Glutamatergic neuron (in vitro differentiated cells): Measurements from ENCODE around the gene UBALD2. TPM values are rescaled to one million over a fixed set of nuclear protein-coding genes. Genes with fewer than 3 reads are reported as not detected.

Experiments
- DNase-seq: peaks from one replicate; pipeline ENCODE4 v3.0.0; 2022
- H3K27ac Mint-ChIP-seq: one replicate; pipeline ENCODE4 v1.8.0; 2020; ENCODE audit warnings: mild to moderate bottlenecking, mixed read lengths, inconsistent platforms; ENCODE audit not compliant: unreplicated experiment
- H3K27me3 Mint-ChIP-seq: one replicate; pipeline ENCODE4 v1.8.0; 2020; ENCODE audit warnings: mild to moderate bottlenecking, moderate library complexity, mixed read lengths, inconsistent platforms; ENCODE audit not compliant: unreplicated experiment
- H3K36me3 Mint-ChIP-seq: one replicate; pipeline ENCODE4 v1.8.0; 2020; ENCODE audit warnings: mild to moderate bottlenecking, mixed read lengths, inconsistent platforms; ENCODE audit not compliant: unreplicated experiment
- H3K4me1 Mint-ChIP-seq: one replicate; pipeline ENCODE4 v1.8.0; 2020; ENCODE audit warnings: mild to moderate bottlenecking, low read depth, mixed read lengths, inconsistent platforms; ENCODE audit not compliant: unreplicated experiment
- H3K4me3 Mint-ChIP-seq: one replicate; pipeline ENCODE4 v1.8.0; 2020; ENCODE audit warnings: mild to moderate bottlenecking, mixed read lengths, inconsistent platforms; ENCODE audit not compliant: unreplicated experiment
- H3K9me3 Mint-ChIP-seq: one replicate; pipeline ENCODE4 v1.8.0; 2020; ENCODE audit warnings: mild to moderate bottlenecking, moderate library complexity, mixed read lengths, inconsistent platforms; ENCODE audit not compliant: unreplicated experiment
- CTCF ChIP-seq: fragments of 200-600 bp; sonication (generic); IDR thresholded peaks from one replicate; pipeline ENCODE4 v1.5.0; 2021; ENCODE audit not compliant: partially characterized antibody, unreplicated experiment
- total RNA-seq: library from RNA; stranded (reverse); fragmentation: NEBNext Ultra II Directional; extraction: Animal tissue kit (Norgen Biotek cat#: 25700); gene quantifications from one replicate; pipeline ENCODE4 v1.2.1, GENCODE V29; 2021; ENCODE audit not compliant: unreplicated experiment

The UBALD2 gene
- total RNA-seq, 1 donor from 2014 or later = 58.7 TPM

DNA sequence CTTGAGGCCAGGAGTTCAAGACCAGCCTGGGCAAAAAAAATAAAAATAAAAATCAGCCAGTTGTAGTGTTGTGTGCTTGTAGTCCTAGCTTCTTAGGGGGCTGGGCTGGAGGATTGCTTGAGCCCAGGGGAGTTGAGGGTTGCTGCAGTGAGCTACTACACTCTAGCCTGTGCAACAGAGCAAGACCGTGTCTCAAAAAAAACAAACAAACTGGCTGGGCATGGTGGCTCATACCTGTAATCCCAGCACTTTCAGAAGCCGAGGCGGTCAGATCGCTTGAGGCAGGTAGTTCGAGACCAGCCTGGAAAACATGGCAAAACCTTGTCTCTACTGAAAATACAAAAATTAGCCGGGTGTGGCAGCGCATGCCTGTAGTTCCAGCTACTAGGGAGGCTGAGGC is 4.9 kb upstream of the UBALD2 start:
- no peak for TF ChIP-seq CTCF
- Mint-ChIP-seq H3K27ac (no peak overlapping the region), H3K4me3 (no peak overlapping the region), H3K9me3 (no peaks in the 10 kb centered on the region), H3K4me1 (peaks cover 14% of the 10 kb centered on the region), H3K27me3 (peaks cover 4% of the 10 kb centered on the region), H3K36me3 (no peaks in the 10 kb centered on the region)
- DNase-seq = no peak

DNA sequence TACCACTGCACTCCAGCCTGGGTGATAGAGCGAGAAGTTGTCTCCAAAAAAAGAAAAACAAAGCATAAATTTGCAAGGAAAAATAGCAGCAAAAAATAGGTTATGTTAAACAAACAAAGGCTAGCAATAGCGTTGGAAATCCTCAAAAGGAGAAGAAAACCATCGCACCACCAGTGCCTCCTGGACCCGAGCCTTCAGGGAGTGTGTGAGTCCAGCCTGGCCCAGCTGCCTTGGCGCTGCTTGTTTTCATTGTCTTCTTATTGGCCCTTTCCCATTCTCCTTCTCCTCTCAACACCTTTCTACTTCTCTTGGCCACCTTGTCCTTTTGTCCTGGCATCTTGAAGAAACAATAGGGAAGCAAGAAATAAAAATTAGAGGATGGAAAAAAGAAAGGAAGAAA is 4.5 kb upstream of the UBALD2 start:
- DNase-seq = no peak
- no peak overlapping the region for H3K4me3 Mint-ChIP-seq

GRCh38 chr17:76261421-76262215 is 3.5 kb upstream of the UBALD2 start:
- DNase-seq = no peak
- Mint-ChIP-seq H3K4me1 (peaks cover 14% of the 10 kb centered on the region), H3K27me3 (peaks cover 4% of the 10 kb centered on the region), H3K36me3 (no peaks in the 10 kb centered on the region), H3K9me3 (peaks cover 1% of the 10 kb centered on the region), H3K27ac (no peak overlapping the region), H3K4me3 (no peak overlapping the region)
- TF ChIP-seq CTCF = no peak

More for the DNA sequence above, 4.5 kb upstream of the UBALD2 start:
- no peak for TF ChIP-seq CTCF
- H3K36me3 Mint-ChIP-seq = no peaks in the 10 kb centered on the region
- H3K9me3 Mint-ChIP-seq = no peaks in the 10 kb centered on the region
- no peak overlapping the region for H3K27ac Mint-ChIP-seq
- peaks cover 2% of the 10 kb centered on the region for H3K27me3 Mint-ChIP-seq
- H3K4me1 Mint-ChIP-seq = peaks cover 14% of the 10 kb centered on the region

DNA sequence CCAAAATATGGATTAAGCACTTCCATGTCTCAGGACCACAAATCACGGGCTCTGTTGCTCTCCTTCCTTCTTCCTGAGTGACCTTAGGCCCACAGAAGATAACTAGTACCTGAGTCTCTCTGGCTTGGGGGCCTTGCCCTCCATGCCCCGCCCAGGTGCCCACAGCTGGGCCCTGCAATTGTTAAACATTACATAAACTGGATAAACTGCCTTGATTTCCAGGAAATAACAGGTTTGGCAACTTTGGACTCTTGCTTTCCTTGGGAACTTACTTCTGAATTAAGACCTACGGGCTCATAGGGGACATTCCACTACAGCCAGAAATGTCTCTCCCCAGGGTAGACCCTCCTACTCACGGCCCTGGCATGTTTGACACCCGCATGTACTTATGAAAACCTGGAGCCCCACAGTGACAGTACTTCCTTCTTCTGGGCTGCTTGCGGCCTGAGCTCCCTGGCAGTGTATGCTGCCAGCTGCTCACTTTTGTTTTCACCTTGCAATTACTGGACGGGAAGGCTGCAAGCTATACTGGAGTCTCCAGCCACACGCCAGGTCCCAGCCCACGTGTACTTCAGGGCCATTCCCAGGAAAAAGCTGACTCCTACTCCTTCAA is 2.3 kb upstream of the UBALD2 start:
- Mint-ChIP-seq H3K4me3 (no peak overlapping the region), H3K36me3 (no peaks in the 10 kb centered on the region), H3K4me1 (peaks cover 16% of the 10 kb centered on the region), H3K9me3 (peaks cover 3% of the 10 kb centered on the region), H3K27me3 (peaks cover 6% of the 10 kb centered on the region), H3K27ac (no peak overlapping the region)
- TF ChIP-seq CTCF = no peak
- no peak for DNase-seq

DNA sequence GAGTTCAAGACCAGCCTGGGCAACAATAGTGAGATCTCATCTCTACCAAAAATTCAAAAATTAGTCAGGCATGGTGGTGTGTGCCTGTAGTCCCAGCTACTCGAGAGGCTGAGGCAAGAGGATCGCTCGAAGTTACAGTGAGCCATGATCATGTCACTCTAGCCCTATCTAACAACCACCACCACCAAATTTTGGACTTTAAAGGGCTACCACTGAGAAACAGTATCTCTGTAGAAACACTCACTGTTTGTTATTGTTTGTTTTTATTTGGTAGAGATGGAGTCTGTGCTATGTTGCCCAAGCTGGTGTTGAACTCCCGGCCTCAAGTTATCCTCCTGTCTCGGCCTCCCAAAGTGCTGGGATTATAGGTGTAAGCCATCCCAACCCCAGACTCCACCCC is 1.3 kb upstream of the UBALD2 start:
- no peak for TF ChIP-seq CTCF
- Mint-ChIP-seq H3K4me1 (peaks cover 22% of the 10 kb centered on the region), H3K4me3 (no peak overlapping the region), H3K36me3 (no peaks in the 10 kb centered on the region), H3K9me3 (peaks cover 6% of the 10 kb centered on the region), H3K27ac (no peak overlapping the region), H3K27me3 (peaks cover 11% of the 10 kb centered on the region)
- DNase-seq = no peak
